Hematopoietic multipotent progenitor cell treated with erythropoietin and hydrocortisone succinate and interleukin-3 and kit ligand, for 6 days (in vitro differentiated cells): ENCODE data around the gene GNPAT.
A peak's percentile ranks its signal among the peaks of the same experiment; 100 is the strongest.

Experiments
- DNase-seq: peaks from one replicate; pipeline ENCODE4 v3.0.0-alpha.2; 2015

The GNPAT gene

DNA sequence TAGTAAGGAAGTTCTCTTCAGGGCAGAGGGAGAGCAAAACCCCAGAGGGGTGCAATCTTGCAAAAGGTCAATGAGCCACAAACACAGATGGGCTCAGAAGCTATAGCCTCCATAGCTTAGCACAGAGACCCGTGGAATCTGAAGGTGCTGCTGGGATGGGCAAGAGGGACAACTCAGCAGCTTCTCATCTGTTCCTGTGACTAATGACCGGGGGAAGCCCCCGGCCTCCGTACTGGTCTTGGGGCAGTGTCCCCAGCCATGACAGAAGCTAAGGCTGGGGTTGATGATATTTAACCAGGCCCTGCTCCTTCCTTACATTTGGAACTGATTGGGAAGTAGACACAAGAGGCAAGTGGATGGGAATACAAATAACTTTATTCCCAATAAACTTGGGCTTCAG lies 77.6 kb downstream of the GNPAT start:
- no peak for DNase-seq

DNA sequence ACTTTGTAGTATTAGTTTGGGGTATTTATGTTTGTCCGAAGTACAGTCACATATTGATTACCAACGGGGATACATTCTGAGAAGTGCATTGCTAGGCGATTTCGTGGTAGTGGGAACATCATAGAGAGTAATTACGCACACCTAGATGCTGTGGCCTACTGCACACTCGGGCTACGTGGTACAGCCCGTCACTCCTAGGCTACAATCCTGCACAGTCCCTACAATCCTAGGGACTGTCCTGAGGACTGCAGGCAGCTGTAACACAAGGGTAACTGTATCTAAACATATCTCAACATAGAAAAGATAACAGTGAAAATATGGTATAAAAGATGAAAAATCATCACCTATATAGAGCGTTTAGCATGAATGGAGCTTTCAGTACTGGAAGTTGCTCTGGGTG lies 78.1 kb downstream of the GNPAT start:
- DNase-seq = no peak

DNA sequence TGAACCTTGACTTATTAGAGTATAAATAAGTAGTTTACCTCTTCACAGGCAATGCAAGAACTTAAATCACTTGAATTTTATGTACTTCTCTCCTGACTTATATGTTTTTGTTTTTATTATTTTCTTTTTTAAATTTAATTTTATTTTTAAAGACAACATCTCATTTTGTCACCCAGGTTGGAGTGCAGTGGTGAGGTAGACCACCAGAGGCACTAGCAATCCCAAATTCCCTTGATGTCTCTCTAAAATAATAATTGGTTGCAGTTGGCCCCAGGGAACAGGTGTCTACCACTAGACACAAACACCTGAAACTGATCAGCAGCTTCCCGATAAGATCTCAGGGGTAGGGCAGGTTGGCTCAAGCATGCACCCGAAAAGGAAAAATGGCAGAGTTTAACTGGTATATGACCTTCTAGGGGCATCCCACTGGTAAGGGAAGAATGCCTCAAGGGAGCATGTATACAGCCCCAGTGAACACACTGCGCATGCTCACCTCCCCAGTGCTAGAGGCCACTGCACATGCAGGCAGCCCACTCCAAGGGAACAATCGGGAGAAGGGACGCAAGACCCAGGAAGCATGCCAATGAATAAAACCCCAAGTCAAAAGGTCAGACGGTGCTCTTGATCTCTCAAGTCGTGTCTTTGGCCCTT lies 82.0 kb downstream of the GNPAT start:
- peak; percentile 9 for DNase-seq

DNA sequence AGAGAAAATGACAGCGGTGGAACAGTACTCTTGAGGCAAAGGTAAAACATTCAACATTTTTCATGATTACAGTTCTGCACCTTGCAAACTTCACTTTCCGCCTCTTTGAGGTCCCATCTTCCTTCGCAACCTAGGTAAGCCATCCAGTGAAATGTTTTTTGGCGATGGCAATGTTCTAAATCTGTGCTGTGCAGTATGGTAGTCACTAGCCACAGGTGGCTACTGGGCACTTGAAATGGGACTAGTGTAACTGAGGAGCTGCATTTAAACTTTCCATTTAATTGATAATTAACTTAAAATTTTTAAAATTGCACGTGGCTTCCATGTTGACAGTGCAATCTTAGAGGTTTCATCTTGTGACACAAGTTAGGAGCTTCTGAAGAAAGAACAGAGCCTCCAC lies 83.6 kb downstream of the GNPAT start:
- no peak for DNase-seq

DNA sequence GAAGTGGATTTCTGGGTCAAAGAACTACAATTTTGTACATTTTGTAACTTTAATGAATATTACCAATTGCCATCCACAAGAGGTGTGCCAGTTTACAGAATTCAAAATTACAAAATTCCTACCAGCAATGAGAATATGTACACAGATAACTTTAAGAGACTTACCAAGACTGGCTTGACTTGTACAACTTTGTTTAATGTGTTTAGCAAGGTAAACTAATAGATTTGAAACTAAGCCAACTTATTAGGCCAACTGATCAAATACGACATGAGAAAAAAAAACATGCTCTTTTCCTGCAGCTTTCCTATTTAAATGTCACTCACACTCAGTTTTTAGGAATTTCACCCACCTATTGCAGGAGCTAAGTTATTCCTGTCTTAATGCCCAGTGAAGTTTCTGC lies 85.2 kb downstream of the GNPAT start:
- DNase-seq = no peak
